BJ (cell line): ENCODE measurements around the gene SNRPD3. TPM values are rescaled to one million over a fixed set of nuclear protein-coding genes. Genes with fewer than 3 reads are reported as not detected.
A peak's percentile ranks its signal among the peaks of the same experiment; 100 is the strongest.
"Not testable (repeated sequence)": the region's sequence is repeated elsewhere in the genome, so short reads cannot be mapped to it uniquely, and the experiment has no call there.

ENCODE experiments used
- CTCF ChIA-PET: fragments of 350-600 bp; formaldehyde crosslinking; extraction: SDS; loops from one replicate; lab custom pipeline; 2021; ENCODE audit warnings: antibody characterized with exemption, inconsistent platforms; lab: Yijun Ruan, JAX
- POLR2A ChIA-PET: fragments of 300-600 bp; sonication (Branson Sonifier 250); formaldehyde crosslinking; extraction: SDS; loops from one replicate; lab custom pipeline; 2021; ENCODE audit warnings: antibody characterized with exemption; lab: Charles Lee
- DNase-seq: peaks from one replicate; pipeline ENCODE4 v3.0.0-alpha.2; 2011; ENCODE audit warnings: low read depth
- H3K27me3 ChIP-seq: 2 replicates; pipeline ENCODE4 v1.6.0; 2011; ENCODE audit warnings: low read length; ENCODE audit not compliant: control insufficient read depth, insufficient read depth
- H3K36me3 ChIP-seq: 2 replicates; pipeline ENCODE4 v1.5.1; 2011; ENCODE audit warnings: low read length; ENCODE audit not compliant: control insufficient read depth, insufficient read depth
- H3K4me3 ChIP-seq: 2 replicates; pipeline ENCODE4 v1.5.1; 2011; ENCODE audit warnings: low read depth, mild to moderate bottlenecking, control low read depth, low read length
- polyA plus RNA-seq: library from polyadenylated mRNA; depleted of rRNA; stranded (reverse); fragments of >200 nt; gene quantifications from 2 replicates; pipeline ENCODE4 v1.2.3, GENCODE V29; 2011
- TF ChIP-seq, protein P1 (sequence below): IDR thresholded peaks from 2 replicates; pipeline ENCODE4 v1.5.1; 2011; ENCODE audit warnings: low read depth, mild to moderate bottlenecking, control low read depth, inconsistent platforms, low read length, moderate library complexity; ENCODE audit not compliant: insufficient read depth

The SNRPD3 gene
- polyA plus RNA-seq, 1 experiment, result 168 TPM

DNA sequence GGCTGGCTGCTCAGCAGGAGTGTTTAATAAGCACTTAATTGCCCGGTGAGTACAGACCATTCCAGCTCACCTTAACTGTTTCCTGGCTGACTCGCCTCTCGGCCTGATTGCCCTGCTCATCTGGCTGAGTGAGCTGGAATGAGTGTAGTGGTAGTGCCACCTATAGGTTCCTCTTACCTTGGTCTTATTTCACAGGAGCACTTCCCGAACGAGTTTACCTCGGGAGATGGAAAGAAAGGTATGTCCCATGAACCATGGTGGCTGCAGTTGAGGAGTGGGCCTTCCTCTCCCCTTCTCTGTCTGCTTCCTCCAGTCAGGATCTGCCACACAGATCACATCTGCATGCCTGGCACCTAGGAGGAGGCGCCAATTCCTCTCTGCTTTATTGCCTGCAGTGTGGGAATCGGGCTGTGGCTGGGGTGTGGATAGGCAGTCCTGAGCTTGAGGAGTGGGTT, 34.0 kb upstream of the SNRPD3 start:
- TF ChIP-seq, protein P1, sequence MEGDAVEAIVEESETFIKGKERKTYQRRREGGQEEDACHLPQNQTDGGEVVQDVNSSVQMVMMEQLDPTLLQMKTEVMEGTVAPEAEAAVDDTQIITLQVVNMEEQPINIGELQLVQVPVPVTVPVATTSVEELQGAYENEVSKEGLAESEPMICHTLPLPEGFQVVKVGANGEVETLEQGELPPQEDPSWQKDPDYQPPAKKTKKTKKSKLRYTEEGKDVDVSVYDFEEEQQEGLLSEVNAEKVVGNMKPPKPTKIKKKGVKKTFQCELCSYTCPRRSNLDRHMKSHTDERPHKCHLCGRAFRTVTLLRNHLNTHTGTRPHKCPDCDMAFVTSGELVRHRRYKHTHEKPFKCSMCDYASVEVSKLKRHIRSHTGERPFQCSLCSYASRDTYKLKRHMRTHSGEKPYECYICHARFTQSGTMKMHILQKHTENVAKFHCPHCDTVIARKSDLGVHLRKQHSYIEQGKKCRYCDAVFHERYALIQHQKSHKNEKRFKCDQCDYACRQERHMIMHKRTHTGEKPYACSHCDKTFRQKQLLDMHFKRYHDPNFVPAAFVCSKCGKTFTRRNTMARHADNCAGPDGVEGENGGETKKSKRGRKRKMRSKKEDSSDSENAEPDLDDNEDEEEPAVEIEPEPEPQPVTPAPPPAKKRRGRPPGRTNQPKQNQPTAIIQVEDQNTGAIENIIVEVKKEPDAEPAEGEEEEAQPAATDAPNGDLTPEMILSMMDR, result peak; percentile 51
- no peak for DNase-seq
- CTCF ChIA-PET, result interaction anchor here (0.5 to 3.6 kb wide), 14 partner anchors 9 to 414 kb away, joined by 3 to 20 read pairs (median 3); no protein-coding TSS in a partner anchor
- POLR2A ChIA-PET, result no interaction called here
- no peaks in the 10 kb centered on the region; the same call in 1 of the 2 replicates for H3K27me3 ChIP-seq
- H3K36me3 ChIP-seq, result no peaks in the 10 kb centered on the region
- H3K4me3 ChIP-seq, result no peak overlapping the region

DNA sequence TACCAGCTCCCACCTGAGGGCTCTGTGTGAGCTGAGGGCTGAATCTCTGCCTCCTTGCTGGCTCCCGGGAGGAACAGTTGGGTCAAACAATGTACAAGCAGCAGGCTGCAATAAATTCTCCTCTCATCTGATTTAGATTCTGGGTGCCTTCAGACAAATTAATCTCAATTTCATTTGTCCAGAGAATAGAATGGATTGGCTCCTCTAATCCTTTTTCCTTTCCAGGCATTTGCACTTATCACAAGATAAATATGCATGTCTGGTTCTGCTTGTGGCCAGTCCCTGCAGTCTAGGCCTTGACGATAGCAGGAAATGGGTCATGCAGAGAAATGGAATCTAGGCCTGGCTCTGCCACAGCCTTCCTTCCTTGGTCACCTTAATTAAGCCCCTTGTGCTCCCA, 31.9 kb upstream of the SNRPD3 start:
- CTCF ChIA-PET, result interaction anchor here (0.8 to 3.6 kb wide), 5 partner anchors 21 to 334 kb away, joined by 3 to 20 read pairs (median 3); no protein-coding TSS in a partner anchor
- TF ChIP-seq, protein P1, result no peak

DNA sequence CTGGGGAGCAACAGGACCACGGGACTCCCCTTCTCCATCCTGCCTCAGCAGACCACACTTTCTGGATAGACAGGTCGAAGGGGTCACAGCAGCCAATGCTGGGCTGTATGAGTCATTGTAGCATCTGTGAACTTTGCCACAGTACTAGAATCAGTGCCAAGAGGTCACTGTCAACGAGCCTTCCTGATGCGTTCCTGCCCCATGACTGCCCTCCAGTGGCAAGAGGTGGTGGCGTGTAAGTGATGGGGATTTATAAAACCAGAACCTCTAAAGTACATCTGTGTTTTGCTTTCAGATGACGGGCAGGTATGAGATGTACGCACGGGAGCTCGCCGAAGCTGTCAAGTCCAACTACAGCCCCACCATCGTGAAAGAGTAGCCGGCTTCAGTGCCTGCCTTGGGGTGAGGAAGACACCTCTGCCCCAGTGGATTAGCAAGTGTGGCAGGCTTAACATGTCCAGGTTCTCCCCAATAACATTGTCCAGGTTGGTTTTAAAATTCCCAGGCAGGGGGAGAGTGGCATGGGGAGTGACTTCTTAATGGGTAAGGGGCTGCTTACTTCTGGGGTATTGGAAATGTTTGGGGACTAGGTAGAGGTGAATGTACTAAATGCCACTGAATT, 30.3 kb upstream of the SNRPD3 start:
- POLR2A ChIA-PET, result no interaction called here
- no peak for DNase-seq
- Histone ChIP-seq H3K27me3 (no peaks in the 10 kb centered on the region; the same call in 1 of the 2 replicates), H3K36me3 (no peaks in the 10 kb centered on the region), H3K4me3 (no peak overlapping the region)
- TF ChIP-seq, protein P1, result peak; percentile 89
- CTCF ChIA-PET, result interaction anchor here (0.7 to 2.7 kb wide), 13 partner anchors 9 to 237 kb away, joined by 3 to 11 read pairs (median 3); no protein-coding TSS in a partner anchor

More for the DNA sequence above, 31.9 kb upstream of the SNRPD3 start:
- no peak for DNase-seq
- H3K4me3 ChIP-seq, result no peak overlapping the region
- POLR2A ChIA-PET, result no interaction called here
- no peaks in the 10 kb centered on the region; the same call in 1 of the 2 replicates for H3K27me3 ChIP-seq
- no peaks in the 10 kb centered on the region for H3K36me3 ChIP-seq

DNA sequence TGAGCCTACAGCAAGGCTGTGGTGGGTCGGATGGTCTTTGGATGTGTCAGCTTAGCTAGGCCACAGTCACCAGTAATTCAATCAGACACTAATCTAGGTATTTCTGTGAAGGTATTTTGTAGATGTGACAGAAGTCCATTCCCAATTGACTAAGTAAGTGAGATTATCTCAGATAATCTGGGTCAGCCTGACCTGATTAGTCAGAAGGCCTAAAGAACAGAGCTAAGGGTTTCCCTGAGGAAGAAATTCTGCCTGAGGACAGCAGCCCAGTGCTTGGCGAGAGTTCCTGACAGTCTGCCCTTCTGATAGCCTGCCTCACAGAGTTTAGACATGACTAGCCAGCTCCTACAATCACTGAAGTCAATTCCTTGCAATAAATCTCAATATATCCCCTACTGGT, 29.6 kb upstream of the SNRPD3 start:
- no peaks in the 10 kb centered on the region; the same call in 1 of the 2 replicates for H3K27me3 ChIP-seq
- no peaks in the 10 kb centered on the region for H3K36me3 ChIP-seq
- DNase-seq, result no peak
- ChIA-PET CTCF (interaction anchor here (0.7 to 2.7 kb wide), 14 partner anchors 8 to 336 kb away, joined by 3 to 11 read pairs (median 4); no protein-coding TSS in a partner anchor), POLR2A (no interaction called here)
- H3K4me3 ChIP-seq, result no peak overlapping the region
- TF ChIP-seq, protein P1, result no peak

DNA sequence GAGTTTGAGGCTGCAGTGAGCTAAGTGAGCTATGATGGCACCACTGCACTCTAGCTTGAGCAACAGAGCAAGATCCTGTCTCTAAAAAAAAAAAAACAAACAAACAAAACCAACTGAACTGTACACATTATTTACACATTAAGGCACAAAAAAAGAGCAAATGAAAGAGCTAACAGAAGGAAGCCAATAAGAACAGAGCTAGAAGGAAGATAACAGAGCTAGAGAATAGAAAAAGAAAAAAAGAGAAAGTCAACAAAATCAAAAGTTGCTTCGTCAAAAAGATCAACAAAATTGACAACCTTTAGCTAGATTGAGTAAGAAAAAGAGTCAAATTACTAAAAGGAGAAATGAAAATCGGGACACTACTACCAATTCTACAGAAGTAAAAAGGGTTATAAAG, 25.9 kb upstream of the SNRPD3 start:
- ChIA-PET POLR2A (interaction anchor here (0.6 kb wide), 1 partner anchor 94 kb away, joined by 13 read pairs; no protein-coding TSS in a partner anchor), CTCF (interaction anchor here (0.7 to 2.5 kb wide), 3 partner anchors 8 to 204 kb away, joined by 3 to 11 read pairs (median 3); no protein-coding TSS in a partner anchor)
- no peak for DNase-seq
- TF ChIP-seq, protein P1, result no peak
- Histone ChIP-seq H3K27me3 (no peaks in the 10 kb centered on the region; the same call in 1 of the 2 replicates), H3K36me3 (no peaks in the 10 kb centered on the region), H3K4me3 (no peak overlapping the region)

DNA sequence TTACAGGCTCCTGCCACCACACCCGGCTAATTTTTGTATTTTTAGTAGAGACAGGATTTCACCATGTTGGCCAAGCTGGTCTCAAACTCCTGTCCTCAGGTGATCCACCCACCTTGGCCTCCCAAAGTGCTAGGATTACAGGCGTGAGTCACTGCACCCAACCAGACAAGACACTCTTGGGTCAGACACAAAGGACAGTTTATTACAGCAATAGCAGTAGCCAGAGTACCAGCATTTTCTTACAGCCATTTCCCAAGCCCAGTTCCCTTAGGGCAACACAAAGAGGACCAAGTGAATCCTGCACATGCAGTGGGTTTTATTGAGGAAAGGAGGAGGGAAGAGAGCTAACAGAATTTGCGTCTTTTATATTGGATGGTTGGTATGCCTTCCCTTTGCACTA, 24.8 kb upstream of the SNRPD3 start:
- CTCF ChIA-PET, result interaction anchor here (1.2 to 2.5 kb wide), 2 partner anchors 9 kb away, joined by 3 to 11 read pairs; no protein-coding TSS in a partner anchor
- H3K36me3 ChIP-seq, POLR2A ChIA-PET, H3K4me3 ChIP-seq, H3K27me3 ChIP-seq, DNase-seq: not testable (repeated sequence)
